ENCODE measurements around the gene B3GNT5.

B3GNT5 gene

GRCh38 chr3:183230826-183231225 is 22.2 kb upstream of the B3GNT5 start:
- DNase-seq: no peak

GRCh38 chr3:183233966-183234365 is 19.1 kb upstream of the B3GNT5 start:
- DNase-seq: no peak

- no peak for DNase-seq
These were observed 14.0 kb upstream of the B3GNT5 start for GRCh38 chr3:183239046-183239445.

GRCh38 chr3:183242431-183242830 is 10.6 kb upstream of the B3GNT5 start:
- DNase-seq: no peak

GRCh38 chr3:183244219-183244618 is 8.8 kb upstream of the B3GNT5 start:
- DNase-seq: no peak

GRCh38 chr3:183244981-183245476 is 8.0 kb upstream of the B3GNT5 start:
- DNase-seq: no peak

GRCh38 chr3:183247011-183247589 is 6.0 kb upstream of the B3GNT5 start:
- DNase-seq: no peak

- no peak for DNase-seq
These were observed 3.9 kb upstream of the B3GNT5 start for GRCh38 chr3:183249006-183249718.

GRCh38 chr3:183252118-183252782 is 803 bp upstream of the B3GNT5 start:
- DNase-seq: no peak

- peak in 1 of 2 experiments; percentile 35 for DNase-seq
These were observed 754 bp downstream of the B3GNT5 start for GRCh38 chr3:183253528-183254486.

GRCh38 chr3:183254487-183255347 is 1.7 kb downstream of the B3GNT5 start:
- DNase-seq: no peak

- no peak for DNase-seq
These were observed 2.3 kb downstream of the B3GNT5 start for GRCh38 chr3:183255348-183255730.

- DNase-seq: no peak
These were observed 6.0 kb downstream of the B3GNT5 start for GRCh38 chr3:183259087-183259486.

- DNase-seq: no peak
These were observed 6.6 kb downstream of the B3GNT5 start for GRCh38 chr3:183259621-183260020.

GRCh38 chr3:183260167-183260904 is 7.3 kb downstream of the B3GNT5 start:
- DNase-seq: no peak

- DNase-seq: no peak
These were observed 8.2 kb downstream of the B3GNT5 start for GRCh38 chr3:183261151-183261724.

GRCh38 chr3:183262875-183263378 is 9.9 kb downstream of the B3GNT5 start:
- DNase-seq: no peak

GRCh38 chr3:183264268-183264667 is 11.2 kb downstream of the B3GNT5 start:
- no peak for DNase-seq

GRCh38 chr3:183265157-183265642 is 12.1 kb downstream of the B3GNT5 start:
- no peak for DNase-seq

GRCh38 chr3:183265834-183266417 is 12.9 kb downstream of the B3GNT5 start:
- no peak for DNase-seq

Measured in NCI-H446 (cell line).